ENCODE data around the gene KCNK4.

DNA sequence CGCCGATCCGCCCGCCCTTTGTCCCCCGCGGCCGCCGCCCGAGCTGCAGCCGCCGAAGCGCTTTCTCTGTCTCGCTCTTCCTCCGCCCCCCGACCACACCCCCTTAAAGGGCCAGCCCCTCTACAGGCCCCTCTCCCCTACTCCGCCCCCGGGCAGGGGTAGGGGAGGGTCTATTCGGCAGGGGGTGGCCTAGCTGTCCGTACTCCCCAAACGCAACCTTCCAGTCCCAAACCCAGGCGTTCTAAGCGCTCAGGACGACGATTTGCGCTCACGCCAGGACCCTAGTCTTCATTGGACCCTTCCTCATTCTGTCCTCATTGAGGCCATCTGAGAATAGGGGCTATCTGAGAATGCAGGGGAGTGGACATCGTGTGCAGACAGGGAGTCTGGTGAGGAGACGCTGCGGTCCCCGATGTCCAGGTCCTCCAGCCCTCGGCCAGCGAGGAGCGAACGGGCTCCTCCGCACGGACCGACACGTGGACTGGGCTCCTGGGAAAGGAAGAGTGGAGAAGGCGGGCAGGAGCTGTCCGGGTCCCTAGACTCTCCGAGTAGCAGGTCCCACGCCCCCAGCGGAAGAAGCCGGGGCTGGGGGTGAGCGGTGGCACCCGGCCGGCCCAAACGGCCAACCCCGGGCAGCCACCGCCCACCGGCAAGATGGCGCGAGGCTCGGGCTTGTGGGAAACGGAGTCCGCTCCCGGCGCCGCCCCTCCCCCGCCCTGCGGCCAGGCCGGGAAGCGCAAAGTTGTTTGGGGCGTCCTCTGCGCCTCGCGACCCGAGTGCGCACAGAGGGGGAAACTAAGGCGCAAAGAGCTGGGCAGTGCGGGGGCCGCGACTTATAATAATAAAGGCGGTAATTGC is 44.0 kb upstream of the KCNK4 start, which contains the start of gene PPP1R14B:
- TF ChIP-seq, protein P1, sequence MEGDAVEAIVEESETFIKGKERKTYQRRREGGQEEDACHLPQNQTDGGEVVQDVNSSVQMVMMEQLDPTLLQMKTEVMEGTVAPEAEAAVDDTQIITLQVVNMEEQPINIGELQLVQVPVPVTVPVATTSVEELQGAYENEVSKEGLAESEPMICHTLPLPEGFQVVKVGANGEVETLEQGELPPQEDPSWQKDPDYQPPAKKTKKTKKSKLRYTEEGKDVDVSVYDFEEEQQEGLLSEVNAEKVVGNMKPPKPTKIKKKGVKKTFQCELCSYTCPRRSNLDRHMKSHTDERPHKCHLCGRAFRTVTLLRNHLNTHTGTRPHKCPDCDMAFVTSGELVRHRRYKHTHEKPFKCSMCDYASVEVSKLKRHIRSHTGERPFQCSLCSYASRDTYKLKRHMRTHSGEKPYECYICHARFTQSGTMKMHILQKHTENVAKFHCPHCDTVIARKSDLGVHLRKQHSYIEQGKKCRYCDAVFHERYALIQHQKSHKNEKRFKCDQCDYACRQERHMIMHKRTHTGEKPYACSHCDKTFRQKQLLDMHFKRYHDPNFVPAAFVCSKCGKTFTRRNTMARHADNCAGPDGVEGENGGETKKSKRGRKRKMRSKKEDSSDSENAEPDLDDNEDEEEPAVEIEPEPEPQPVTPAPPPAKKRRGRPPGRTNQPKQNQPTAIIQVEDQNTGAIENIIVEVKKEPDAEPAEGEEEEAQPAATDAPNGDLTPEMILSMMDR (IDR thresholded peaks at IDR 0.05; ENCODE audit: insufficient read depth, low read depth, low read length): no peak
- no peak for TF ChIP-seq EZH2 (IDR thresholded peaks at IDR 0.05; ENCODE audit: insufficient read depth, low read length)

Data from astrocyte (in vitro differentiated cells and primary cell).